ENCODE measurements around the gene CCDC188.
"Not testable (repeated sequence)": the region's sequence is repeated elsewhere in the genome, so short reads cannot be mapped to it uniquely, and the experiment has no call there.

Gene CCDC188

GRCh38 chr22:20169253-20169822 lies 18.5 kb upstream of the CCDC188 start:
- no peak for DNase-seq

GRCh38 chr22:20167643-20168322 lies 16.9 kb upstream of the CCDC188 start:
- no peak for DNase-seq

- DNase-seq: no peak
Measured at GRCh38 chr22:20166703-20167102, 15.8 kb upstream of the CCDC188 start.

- DNase-seq: no peak
Measured at GRCh38 chr22:20165913-20166312, 15.1 kb upstream of the CCDC188 start.

GRCh38 chr22:20165421-20165820 lies 14.6 kb upstream of the CCDC188 start:
- DNase-seq: no peak

- no peak for DNase-seq
Measured at GRCh38 chr22:20164863-20165262, 14.0 kb upstream of the CCDC188 start.

- no peak for DNase-seq
Measured at GRCh38 chr22:20160041-20160440, 9.2 kb upstream of the CCDC188 start.

GRCh38 chr22:20159531-20159930 lies 8.7 kb upstream of the CCDC188 start:
- not testable (repeated sequence) for DNase-seq

GRCh38 chr22:20159076-20159475 lies 8.2 kb upstream of the CCDC188 start:
- peak; percentile 74 for DNase-seq

GRCh38 chr22:20158391-20159036 lies 7.7 kb upstream of the CCDC188 start:
- DNase-seq: no peak

- DNase-seq: no peak
Measured at GRCh38 chr22:20157430-20158183, 6.8 kb upstream of the CCDC188 start.

- DNase-seq: peak; percentile 94
Measured at GRCh38 chr22:20156611-20157429, 6.0 kb upstream of the CCDC188 start.

- no peak for DNase-seq
Measured at GRCh38 chr22:20156042-20156389, 5.2 kb upstream of the CCDC188 start.

GRCh38 chr22:20155330-20156041 lies 4.6 kb upstream of the CCDC188 start:
- DNase-seq: peak; percentile 94

- DNase-seq: no peak
Measured at GRCh38 chr22:20154602-20155187, 3.8 kb upstream of the CCDC188 start.

GRCh38 chr22:20153945-20154344 lies 3.1 kb upstream of the CCDC188 start:
- DNase-seq: no peak

- no peak for DNase-seq
Measured at GRCh38 chr22:20152464-20152890, 1.6 kb upstream of the CCDC188 start.

- DNase-seq: no peak
Measured at GRCh38 chr22:20151276-20151588, 377 bp upstream of the CCDC188 start.

- no peak for DNase-seq
Measured at GRCh38 chr22:20149257-20150250, 1.3 kb downstream of the CCDC188 start.

GRCh38 chr22:20148414-20148813 lies 2.4 kb downstream of the CCDC188 start:
- no peak for DNase-seq

Data from retina (tissue), 1 donor.